HepG2 (cell line): ENCODE measurements around the gene CEACAM3. TPM values are rescaled to one million over a fixed set of nuclear protein-coding genes. Genes with fewer than 3 reads are reported as not detected.

Source experiments
- JARID2 ChIP-seq: sonication (generic); formaldehyde crosslinking; IDR thresholded peaks from 2 replicates; pipeline ENCODE4 v1.8.1; 2023; ENCODE audit warnings: missing genetic modification reagents, inconsistent platforms; ENCODE audit not compliant: insufficient replicate concordance
- PAF1 ChIP-seq: IDR thresholded peaks from 2 replicates; pipeline ENCODE4 v1.6.1; 2016; ENCODE audit warnings: missing genetic modification reagents, missing compliant biosample characterization
- PHF21A ChIP-seq: sonication (generic); formaldehyde crosslinking; IDR thresholded peaks from 2 replicates; pipeline ENCODE4 v1.5.0; 2020; ENCODE audit warnings: mild to moderate bottlenecking, missing genetic modification reagents
- RNF2 ChIP-seq: fragments of 450-650 bp; conservative IDR thresholded peaks from 2 replicates; pipeline ENCODE4 v1.6.1; 2016; ENCODE audit warnings: low read depth
- TCF12 ChIP-seq, 2 experiments: fragments of 450-650 bp in 1 of 2; sonication (generic) in 1 of 2; formaldehyde crosslinking in 1 of 2; IDR thresholded peaks; 2 replicates each; pipeline versions ENCODE4 v1.6.1 to v1.8.0; 2017 to 2022; ENCODE audit warnings: antibody characterized with exemption in 1 of 2, mild to moderate bottlenecking in 1 of 2, missing genetic modification reagents in 1 of 2, moderate library complexity in 1 of 2
- YY1 ChIP-seq: IDR thresholded peaks from 2 replicates; pipeline ENCODE4 v1.6.1; 2011; ENCODE audit warnings: low read length, low read depth, moderate library complexity, mild to moderate bottlenecking; ENCODE audit not compliant: insufficient read depth, insufficient replicate concordance
- ZFP1 ChIP-seq: IDR thresholded peaks from 2 replicates; pipeline ENCODE4 v1.6.1; 2016
- ZNF143 ChIP-seq: sonication (generic); formaldehyde crosslinking; IDR thresholded peaks from 2 replicates; pipeline ENCODE4 v1.4.0; 2020; ENCODE audit warnings: missing genetic modification reagents
- ZNF260 ChIP-seq: sonication (generic); formaldehyde crosslinking; IDR thresholded peaks from 2 replicates; pipeline ENCODE4 v1.4.0; 2020; ENCODE audit warnings: missing genetic modification reagents, low read depth, mild to moderate bottlenecking, borderline replicate concordance
- ZNF547 ChIP-seq: sonication (generic); formaldehyde crosslinking; IDR thresholded peaks from 2 replicates; pipeline ENCODE4 v1.5.1; 2020; ENCODE audit warnings: mild to moderate bottlenecking, missing genetic modification reagents
- ZNF605 ChIP-seq: sonication (generic); formaldehyde crosslinking; IDR thresholded peaks from 2 replicates; pipeline ENCODE4 v1.8.0; 2022; ENCODE audit warnings: mild to moderate bottlenecking, missing genetic modification reagents
- ZNF639 ChIP-seq: conservative IDR thresholded peaks from 2 replicates; pipeline ENCODE4 v1.6.1; 2018; ENCODE audit warnings: missing genetic modification reagents
- polyA plus RNA-seq, 8 experiments: library from polyadenylated mRNA; depleted of rRNA in 3 of 8; stranded (reverse) in 7 of 8; unstranded in 1 of 8; fragments of >200 nt; fragmentation: Illumina TruSeq in 4 of 8; extraction: Trizol in 4 of 8; gene quantifications; 2 replicates each; pipeline versions ENCODE4 v1.2.1 to v1.2.3, GENCODE V29; 2011 to 2016; ENCODE audit warnings: low read depth in 4 of 8, missing spikeins in 1 of 8, mixed read lengths in 1 of 8; ENCODE audit not compliant: insufficient read depth in 1 of 8
- total RNA-seq, 5 experiments: library from RNA; depleted of rRNA; stranded (reverse); fragments of >200 nt; fragmentation: Illumina TruSeq; extraction: Trizol; gene quantifications; 2 replicates each; pipeline ENCODE4 v1.2.3, GENCODE V29; 2016; ENCODE audit warnings: low read depth in 1 of 5
- TF ChIP-seq, protein P1 (sequence below): sonication (generic); formaldehyde crosslinking; IDR thresholded peaks from 2 replicates; pipeline ENCODE4 v1.5.1; 2020; ENCODE audit warnings: mild to moderate bottlenecking, missing genetic modification reagents

CEACAM3 gene
- total and polyA plus RNA-seq, 2 of the 13 experiments (the other 11 are each of a cell fraction or from before 2014, with no cell fraction given) = not detected

- TF ChIP-seq, protein P1, sequence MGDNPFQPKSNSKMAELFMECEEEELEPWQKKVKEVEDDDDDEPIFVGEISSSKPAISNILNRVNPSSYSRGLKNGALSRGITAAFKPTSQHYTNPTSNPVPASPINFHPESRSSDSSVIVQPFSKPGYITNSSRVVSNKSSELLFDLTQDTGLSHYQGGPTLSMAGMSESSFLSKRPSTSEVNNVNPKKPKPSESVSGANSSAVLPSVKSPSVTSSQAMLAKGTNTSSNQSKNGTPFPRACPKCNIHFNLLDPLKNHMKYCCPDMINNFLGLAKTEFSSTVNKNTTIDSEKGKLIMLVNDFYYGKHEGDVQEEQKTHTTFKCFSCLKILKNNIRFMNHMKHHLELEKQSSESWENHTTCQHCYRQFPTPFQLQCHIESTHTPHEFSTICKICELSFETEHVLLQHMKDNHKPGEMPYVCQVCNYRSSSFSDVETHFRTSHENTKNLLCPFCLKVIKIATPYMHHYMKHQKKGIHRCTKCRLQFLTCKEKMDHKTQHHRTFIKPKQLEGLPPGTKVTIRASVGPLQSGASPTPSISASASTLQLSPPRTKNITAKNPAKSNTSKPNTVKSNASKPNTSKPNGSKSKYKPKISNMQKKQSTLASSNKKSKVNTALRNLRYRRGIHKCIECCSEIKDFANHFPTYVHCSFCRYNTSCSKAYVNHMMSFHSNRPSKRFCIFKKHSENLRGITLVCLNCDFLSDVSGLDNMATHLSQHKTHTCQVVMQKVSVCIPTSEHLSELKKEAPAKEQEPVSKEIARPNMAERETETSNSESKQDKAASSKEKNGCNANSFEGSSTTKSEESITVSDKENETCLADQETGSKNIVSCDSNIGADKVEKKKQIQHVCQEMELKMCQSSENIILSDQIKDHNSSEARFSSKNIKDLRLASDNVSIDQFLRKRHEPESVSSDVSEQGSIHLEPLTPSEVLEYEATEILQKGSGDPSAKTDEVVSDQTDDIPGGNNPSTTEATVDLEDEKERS (CRISPR knock-in tag) = no peak
- TF ChIP-seq YY1 = no peak
- no peak for TF ChIP-seq JARID2 (CRISPR knock-in tag)
- TF ChIP-seq TCF12 (IDR thresholded peaks at IDR 0.05) = no peak
- TF ChIP-seq TCF12 (CRISPR knock-in tag; IDR thresholded peaks at IDR 0.05) = no peak
- no peak for TF ChIP-seq ZNF605
- no peak for TF ChIP-seq ZNF260 (CRISPR knock-in tag)
- TF ChIP-seq ZNF639 = no peak
- no peak for TF ChIP-seq PHF21A (CRISPR knock-in tag)
- TF ChIP-seq ZFP1 = no peak
- TF ChIP-seq ZNF547 (CRISPR knock-in tag) = no peak
- TF ChIP-seq ZNF143 (CRISPR knock-in tag) = no peak
- TF ChIP-seq RNF2 = no peak
- TF ChIP-seq PAF1 (CRISPR knock-in tag) = peak; percentile 21; the same call in 1 of the 2 replicates
These were observed 64.2 kb downstream of the CEACAM3 start (continued) for GRCh38 chr19:41860419-41861115.

Other genes starting within 250 kb of the CEACAM3 start
- gene CEACAM21, start 220.4 kb upstream of the CEACAM3 start, total RNA-seq (2016; rRNA removed; fragmentation: Illumina TruSeq; extraction: Trizol) = not detected in 2 replicates
- 0.05 TPM in 1 of 2 replicates, not detected in the other for gene CEACAM21, start 220.4 kb upstream of the CEACAM3 start, polyA plus RNA-seq (2011; rRNA removed)
- not detected in 2 replicates for gene CEACAM4, start 169.5 kb upstream of the CEACAM3 start, total RNA-seq (2016; rRNA removed; fragmentation: Illumina TruSeq; extraction: Trizol)
- gene CEACAM4, start 169.5 kb upstream of the CEACAM3 start, polyA plus RNA-seq (2011; rRNA removed) = not detected in 2 replicates
- gene CEACAM7, start 108.3 kb upstream of the CEACAM3 start, total RNA-seq (2016; rRNA removed; fragmentation: Illumina TruSeq; extraction: Trizol) = not detected in 2 replicates
- not detected in 2 replicates for gene CEACAM7, start 108.3 kb upstream of the CEACAM3 start, polyA plus RNA-seq (2011; rRNA removed)
- gene CEACAM5, start 88.0 kb upstream of the CEACAM3 start, total RNA-seq (2016; rRNA removed; fragmentation: Illumina TruSeq; extraction: Trizol) = not detected in 2 replicates
- gene CEACAM5, start 88.0 kb upstream of the CEACAM3 start, polyA plus RNA-seq (2011; rRNA removed) = not detected in 2 replicates
- not detected in 2 replicates for gene CEACAM6, start 41.1 kb upstream of the CEACAM3 start, total RNA-seq (2016; rRNA removed; fragmentation: Illumina TruSeq; extraction: Trizol)
- not detected in 2 replicates for gene CEACAM6, start 41.1 kb upstream of the CEACAM3 start, polyA plus RNA-seq (2011; rRNA removed)
- gene LYPD4, start 48.1 kb downstream of the CEACAM3 start, total RNA-seq (2016; rRNA removed; fragmentation: Illumina TruSeq; extraction: Trizol) = not detected in 2 replicates
- not detected in 2 replicates for gene LYPD4, start 48.1 kb downstream of the CEACAM3 start, polyA plus RNA-seq (2011; rRNA removed)
- gene DMRTC2, start 48.5 kb downstream of the CEACAM3 start, total RNA-seq (2016; rRNA removed; fragmentation: Illumina TruSeq; extraction: Trizol) = not detected in 2 replicates
- gene DMRTC2, start 48.5 kb downstream of the CEACAM3 start, polyA plus RNA-seq (2011; rRNA removed) = not detected in 2 replicates
- 4,758 and 5,028 TPM in 2 replicates for gene RPS19, start 63.7 kb downstream of the CEACAM3 start, total RNA-seq (2016; rRNA removed; fragmentation: Illumina TruSeq; extraction: Trizol)
- gene RPS19, start 63.7 kb downstream of the CEACAM3 start, polyA plus RNA-seq (2011; rRNA removed) = 1,633 and 1,983 TPM in 2 replicates
- gene CD79A, start 80.7 kb downstream of the CEACAM3 start, total RNA-seq (2016; rRNA removed; fragmentation: Illumina TruSeq; extraction: Trizol) = 0.27 and 0.33 TPM in 2 replicates
- gene CD79A, start 80.7 kb downstream of the CEACAM3 start, polyA plus RNA-seq (2011; rRNA removed) = 0.24 and 0.30 TPM in 2 replicates
- 26.2 and 34.7 TPM in 2 replicates for gene ARHGEF1, start 86.6 kb downstream of the CEACAM3 start, total RNA-seq (2016; rRNA removed; fragmentation: Illumina TruSeq; extraction: Trizol)
- 33.1 and 33.7 TPM in 2 replicates for gene ARHGEF1, start 86.6 kb downstream of the CEACAM3 start, polyA plus RNA-seq (2011; rRNA removed)
- not detected in 2 replicates for gene ERFL, start 131.9 kb downstream of the CEACAM3 start, total RNA-seq (2016; rRNA removed; fragmentation: Illumina TruSeq; extraction: Trizol)
- gene ERFL, start 131.9 kb downstream of the CEACAM3 start, polyA plus RNA-seq (2011; rRNA removed) = not detected in 2 replicates
- gene RABAC1, start 162.7 kb downstream of the CEACAM3 start, total RNA-seq (2016; rRNA removed; fragmentation: Illumina TruSeq; extraction: Trizol) = 20.7 and 37.4 TPM in 2 replicates
- 74.0 and 91.2 TPM in 2 replicates for gene RABAC1, start 162.7 kb downstream of the CEACAM3 start, polyA plus RNA-seq (2011; rRNA removed)
- gene ATP1A3, start 197.6 kb downstream of the CEACAM3 start, total RNA-seq (2016; rRNA removed; fragmentation: Illumina TruSeq; extraction: Trizol) = 0.04 TPM in 1 of 2 replicates, not detected in the other
- gene ATP1A3, start 197.6 kb downstream of the CEACAM3 start, polyA plus RNA-seq (2011; rRNA removed) = 0.01 TPM in 1 of 2 replicates, not detected in the other